ENCODE data around the gene KEL.

KEL gene

DNA sequence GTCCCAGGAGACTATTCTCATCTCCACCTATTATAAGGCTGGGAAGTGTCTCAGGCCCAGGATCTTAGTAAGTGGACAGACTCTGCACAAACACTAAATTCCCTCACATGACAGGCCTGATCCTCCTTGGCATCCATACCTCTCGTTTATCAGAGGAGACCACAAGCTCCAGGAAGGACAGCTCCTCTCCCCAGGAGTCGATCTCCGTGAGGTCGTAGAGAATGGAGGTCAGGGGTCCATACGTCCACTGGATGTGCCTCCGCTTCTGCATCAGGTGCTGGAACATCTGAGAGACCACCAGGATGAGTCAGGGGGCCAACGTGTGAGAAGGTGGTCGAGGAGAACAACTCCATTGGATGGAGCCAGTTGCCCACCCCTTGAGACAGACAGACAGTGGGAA is 34.2 kb downstream of the KEL start:
- no peak overlapping the region for H3K4me3 ChIP-seq (IDR thresholded peaks at IDR 0.05; ENCODE audit: insufficient read depth, low read depth, low read length)
- no peaks in the 10 kb centered on the region for H3K36me3 ChIP-seq (ENCODE audit: insufficient read depth)
- TF ChIP-seq, protein P1, sequence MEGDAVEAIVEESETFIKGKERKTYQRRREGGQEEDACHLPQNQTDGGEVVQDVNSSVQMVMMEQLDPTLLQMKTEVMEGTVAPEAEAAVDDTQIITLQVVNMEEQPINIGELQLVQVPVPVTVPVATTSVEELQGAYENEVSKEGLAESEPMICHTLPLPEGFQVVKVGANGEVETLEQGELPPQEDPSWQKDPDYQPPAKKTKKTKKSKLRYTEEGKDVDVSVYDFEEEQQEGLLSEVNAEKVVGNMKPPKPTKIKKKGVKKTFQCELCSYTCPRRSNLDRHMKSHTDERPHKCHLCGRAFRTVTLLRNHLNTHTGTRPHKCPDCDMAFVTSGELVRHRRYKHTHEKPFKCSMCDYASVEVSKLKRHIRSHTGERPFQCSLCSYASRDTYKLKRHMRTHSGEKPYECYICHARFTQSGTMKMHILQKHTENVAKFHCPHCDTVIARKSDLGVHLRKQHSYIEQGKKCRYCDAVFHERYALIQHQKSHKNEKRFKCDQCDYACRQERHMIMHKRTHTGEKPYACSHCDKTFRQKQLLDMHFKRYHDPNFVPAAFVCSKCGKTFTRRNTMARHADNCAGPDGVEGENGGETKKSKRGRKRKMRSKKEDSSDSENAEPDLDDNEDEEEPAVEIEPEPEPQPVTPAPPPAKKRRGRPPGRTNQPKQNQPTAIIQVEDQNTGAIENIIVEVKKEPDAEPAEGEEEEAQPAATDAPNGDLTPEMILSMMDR (conservative IDR thresholded peaks at IDR 0.05; ENCODE audit: low read depth, low read length) = no peak
- no peak overlapping the region for H3K27ac ChIP-seq
- no peaks in the 10 kb centered on the region for H3K4me1 ChIP-seq (ENCODE audit: low read depth, poor library complexity, severe bottlenecking)
- H4K20me1 ChIP-seq (ENCODE audit: insufficient read depth) = no peaks in the 10 kb centered on the region
- H3K4me2 ChIP-seq = no peak overlapping the region
- H3K79me2 ChIP-seq (ENCODE audit: insufficient read depth, low read depth) = no peaks in the 10 kb centered on the region
- no peak overlapping the region for H3K9ac ChIP-seq
- H2AFZ ChIP-seq (ENCODE audit: low read depth) = no peak overlapping the region
- no peaks in the 10 kb centered on the region for H3K27me3 ChIP-seq (ENCODE audit: insufficient read depth, low read depth)

- H2AFZ ChIP-seq (ENCODE audit: low read depth) = no peak overlapping the region
- H3K27me3 ChIP-seq (ENCODE audit: insufficient read depth, low read depth) = no peaks in the 10 kb centered on the region
- no peak overlapping the region for H3K9ac ChIP-seq
- no peak overlapping the region for H3K4me3 ChIP-seq (IDR thresholded peaks at IDR 0.05; ENCODE audit: insufficient read depth, low read depth, low read length)
- no peaks in the 10 kb centered on the region for H3K36me3 ChIP-seq (ENCODE audit: insufficient read depth)
- no peak overlapping the region for H3K4me2 ChIP-seq
- H3K79me2 ChIP-seq (ENCODE audit: insufficient read depth, low read depth) = no peaks in the 10 kb centered on the region
- H3K4me1 ChIP-seq (ENCODE audit: low read depth, poor library complexity, severe bottlenecking) = no peaks in the 10 kb centered on the region
- H4K20me1 ChIP-seq (ENCODE audit: insufficient read depth) = no peaks in the 10 kb centered on the region
- H3K27ac ChIP-seq = no peak overlapping the region
- TF ChIP-seq, protein P1 (conservative IDR thresholded peaks at IDR 0.05; ENCODE audit: low read depth, low read length) = no peak
These were observed 34.9 kb downstream of the KEL start for GRCh38 chr7:142927085-142927745.

- Histone ChIP-seq H4K20me1 (ENCODE audit: insufficient read depth) (no peaks in the 10 kb centered on the region), H3K27me3 (ENCODE audit: insufficient read depth, low read depth) (no peaks in the 10 kb centered on the region), H3K4me2 (no peak overlapping the region)
These were observed 36.8 kb downstream of the KEL start for GRCh38 chr7:142925413-142925812.

GRCh38 chr7:142923391-142923790 is 38.8 kb downstream of the KEL start:
- Histone ChIP-seq H3K79me2 (ENCODE audit: insufficient read depth, low read depth) (no peaks in the 10 kb centered on the region), H3K27ac (no peak overlapping the region), H3K4me1 (ENCODE audit: low read depth, poor library complexity, severe bottlenecking) (no peaks in the 10 kb centered on the region), H3K4me3 (IDR thresholded peaks at IDR 0.05; ENCODE audit: insufficient read depth, low read depth, low read length) (no peak overlapping the region), H3K4me2 (no peak overlapping the region), H3K27me3 (ENCODE audit: insufficient read depth, low read depth) (no peaks in the 10 kb centered on the region), H4K20me1 (ENCODE audit: insufficient read depth) (no peaks in the 10 kb centered on the region), H3K9ac (no peak overlapping the region), H3K36me3 (ENCODE audit: insufficient read depth) (no peaks in the 10 kb centered on the region), H2AFZ (ENCODE audit: low read depth) (no peak overlapping the region)
- TF ChIP-seq, protein P1 (conservative IDR thresholded peaks at IDR 0.05; ENCODE audit: low read depth, low read length) = no peak

More at GRCh38 chr7:142925413-142925812, 36.8 kb downstream of the KEL start:
- no peaks in the 10 kb centered on the region for H3K36me3 ChIP-seq (ENCODE audit: insufficient read depth)
- no peak overlapping the region for H3K4me3 ChIP-seq (IDR thresholded peaks at IDR 0.05; ENCODE audit: insufficient read depth, low read depth, low read length)
- H3K4me1 ChIP-seq (ENCODE audit: low read depth, poor library complexity, severe bottlenecking) = no peaks in the 10 kb centered on the region
- TF ChIP-seq, protein P1 (conservative IDR thresholded peaks at IDR 0.05; ENCODE audit: low read depth, low read length) = 0 out of 2 replicates have a peak, but pooled peaks have one; percentile 16
- H3K79me2 ChIP-seq (ENCODE audit: insufficient read depth, low read depth) = no peaks in the 10 kb centered on the region
- H2AFZ ChIP-seq (ENCODE audit: low read depth) = no peak overlapping the region
- H3K9ac ChIP-seq = no peak overlapping the region
- H3K27ac ChIP-seq = no peak overlapping the region

Measured in KMS-11 (cell line).